HFF-Myc (cell line): ENCODE data around the gene STARD5.

Experiments used
- DNase-seq: peaks from one replicate; pipeline ENCODE4 v3.0.0-alpha.2; 2011; ENCODE audit warnings: low read depth; ENCODE audit errors: extremely low read depth
- H3K4me3 ChIP-seq: replicated peaks from 2 replicates; pipeline ENCODE4 v1.5.1; 2011; ENCODE audit warnings: low read depth, mild to moderate bottlenecking, control low read depth, low read length
- CTCF ChIP-seq: IDR thresholded peaks from 2 replicates; pipeline ENCODE4 v1.5.1; 2012; ENCODE audit warnings: mild to moderate bottlenecking, low read depth, low read length, control low read depth; ENCODE audit errors: missing control alignments

STARD5 gene

GRCh38 chr15:81313686-81314085, 10.3 kb downstream of the STARD5 start:
- TF ChIP-seq CTCF: no peak
- no peak overlapping the region for H3K4me3 ChIP-seq
- DNase-seq: no peak

- TF ChIP-seq CTCF: no peak
- DNase-seq: peak; percentile 89
- H3K4me3 ChIP-seq: no peak overlapping the region
Observed at GRCh38 chr15:81312790-81313543, 11.0 kb downstream of the STARD5 start.

- DNase-seq: no peak
- H3K4me3 ChIP-seq: no peak overlapping the region
- TF ChIP-seq CTCF: no peak
Observed at GRCh38 chr15:81311752-81312464, 12.0 kb downstream of the STARD5 start.

GRCh38 chr15:81310480-81310879, 13.5 kb downstream of the STARD5 start:
- no peak for TF ChIP-seq CTCF
- no peak overlapping the region for H3K4me3 ChIP-seq
- DNase-seq: no peak

- no peak for TF ChIP-seq CTCF
- no peak for DNase-seq
- no peak overlapping the region for H3K4me3 ChIP-seq
Observed at GRCh38 chr15:81309647-81310450, 14.1 kb downstream of the STARD5 start.

- H3K4me3 ChIP-seq: no peak overlapping the region
- DNase-seq: no peak
- no peak for TF ChIP-seq CTCF
Observed at GRCh38 chr15:81308260-81308659, 15.7 kb downstream of the STARD5 start.
